ENCODE results near the gene CSTB. TPM values are rescaled to one million over a fixed set of nuclear protein-coding genes. Genes with fewer than 3 reads are reported as not detected.

Gene CSTB
- total RNA-seq, 1 experiment from 2014 or later = 136 TPM

GRCh38 chr21:43786807-43787440 lies 10.8 kb upstream of the CSTB start:
- TF ChIP-seq, protein P1, sequence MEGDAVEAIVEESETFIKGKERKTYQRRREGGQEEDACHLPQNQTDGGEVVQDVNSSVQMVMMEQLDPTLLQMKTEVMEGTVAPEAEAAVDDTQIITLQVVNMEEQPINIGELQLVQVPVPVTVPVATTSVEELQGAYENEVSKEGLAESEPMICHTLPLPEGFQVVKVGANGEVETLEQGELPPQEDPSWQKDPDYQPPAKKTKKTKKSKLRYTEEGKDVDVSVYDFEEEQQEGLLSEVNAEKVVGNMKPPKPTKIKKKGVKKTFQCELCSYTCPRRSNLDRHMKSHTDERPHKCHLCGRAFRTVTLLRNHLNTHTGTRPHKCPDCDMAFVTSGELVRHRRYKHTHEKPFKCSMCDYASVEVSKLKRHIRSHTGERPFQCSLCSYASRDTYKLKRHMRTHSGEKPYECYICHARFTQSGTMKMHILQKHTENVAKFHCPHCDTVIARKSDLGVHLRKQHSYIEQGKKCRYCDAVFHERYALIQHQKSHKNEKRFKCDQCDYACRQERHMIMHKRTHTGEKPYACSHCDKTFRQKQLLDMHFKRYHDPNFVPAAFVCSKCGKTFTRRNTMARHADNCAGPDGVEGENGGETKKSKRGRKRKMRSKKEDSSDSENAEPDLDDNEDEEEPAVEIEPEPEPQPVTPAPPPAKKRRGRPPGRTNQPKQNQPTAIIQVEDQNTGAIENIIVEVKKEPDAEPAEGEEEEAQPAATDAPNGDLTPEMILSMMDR (conservative IDR thresholded peaks at IDR 0.05) = no peak
- TF ChIP-seq EZH2 (IDR thresholded peaks at IDR 0.05; ENCODE audit: low read depth) = no peak
- H2AFZ ChIP-seq = no peak overlapping the region
- no peaks in the 10 kb centered on the region; the same call in 1 of the 2 replicates for H3K36me3 ChIP-seq (ENCODE audit: low read depth)
- no peak overlapping the region for H3K4me2 ChIP-seq
- peaks cover 35% of the 10 kb centered on the region for H3K79me2 ChIP-seq (ENCODE audit: low read depth)
- H4K20me1 ChIP-seq (ENCODE audit: insufficient read depth) = 0 out of 2 replicates have a peak, but pooled peaks cover 3% of the 10 kb centered on the region
- peaks cover 30% of the 10 kb centered on the region for H3F3A ChIP-seq (ENCODE audit: insufficient read depth, low read depth)
- H3K9me3 ChIP-seq (ENCODE audit: insufficient read depth, low read depth) = no peaks in the 10 kb centered on the region
- no peaks in the 10 kb centered on the region for H3K27me3 ChIP-seq (ENCODE audit: insufficient read depth, low read depth)
- ChIA-PET POLR2A (ENCODE audit: unreplicated experiment) (no interaction called here), CTCF (no interaction called here)
- H3K4me1 ChIP-seq (replicated peaks; ENCODE audit: insufficient read depth) = peaks cover 41% of the 10 kb centered on the region
- H3K9me2 ChIP-seq (ENCODE audit: insufficient read depth) = no peaks in the 10 kb centered on the region
- H3K27ac ChIP-seq = no peak overlapping the region
- DNase-seq = no peak
- intact Hi-C loops (cut with micrococcal nuclease; ENCODE audit: unreplicated experiment) = loop anchor here (5.0 to 10.0 kb wide), 3 partner anchors 60 to 132 kb away; partner anchors contain the start of genes HSF2BP and RRP1B
- BruUV-seq (replicated peaks) = no TSS peak
- no peak overlapping the region for H3K4me3 ChIP-seq

- no peaks in the 10 kb centered on the region for H3K9me3 ChIP-seq (ENCODE audit: insufficient read depth, low read depth)
- peaks cover 46% of the 10 kb centered on the region for H3K4me1 ChIP-seq (replicated peaks; ENCODE audit: insufficient read depth)
- POLR2A ChIA-PET (ENCODE audit: unreplicated experiment) = no interaction called here
- DNase-seq = no peak
- no TSS peak for BruUV-seq (replicated peaks)
- intact Hi-C loops (cut with micrococcal nuclease; ENCODE audit: unreplicated experiment) = loop anchor here (5.0 to 10.0 kb wide), 3 partner anchors 59 to 132 kb away; partner anchors contain the start of genes HSF2BP and RRP1B
- H2AFZ ChIP-seq = no peak overlapping the region
- no peak overlapping the region for H3K4me3 ChIP-seq
- H3K27ac ChIP-seq = no peak overlapping the region
- H3K9me2 ChIP-seq (ENCODE audit: insufficient read depth) = no peaks in the 10 kb centered on the region
- peaks cover 35% of the 10 kb centered on the region for H3F3A ChIP-seq (ENCODE audit: insufficient read depth, low read depth)
- H3K4me2 ChIP-seq = no peak overlapping the region
- H3K27me3 ChIP-seq (ENCODE audit: insufficient read depth, low read depth) = no peaks in the 10 kb centered on the region
- TF ChIP-seq EZH2 (IDR thresholded peaks at IDR 0.05; ENCODE audit: low read depth) = no peak
- TF ChIP-seq, protein P1 (conservative IDR thresholded peaks at IDR 0.05) = no peak
- no peaks in the 10 kb centered on the region for H4K20me1 ChIP-seq (ENCODE audit: insufficient read depth)
- peaks cover 32% of the 10 kb centered on the region for H3K79me2 ChIP-seq (ENCODE audit: low read depth)
- H3K36me3 ChIP-seq (ENCODE audit: low read depth) = no peaks in the 10 kb centered on the region
- CTCF ChIA-PET = no interaction called here
Observed at GRCh38 chr21:43786300-43786806, 10.2 kb upstream of the CSTB start.

DNA sequence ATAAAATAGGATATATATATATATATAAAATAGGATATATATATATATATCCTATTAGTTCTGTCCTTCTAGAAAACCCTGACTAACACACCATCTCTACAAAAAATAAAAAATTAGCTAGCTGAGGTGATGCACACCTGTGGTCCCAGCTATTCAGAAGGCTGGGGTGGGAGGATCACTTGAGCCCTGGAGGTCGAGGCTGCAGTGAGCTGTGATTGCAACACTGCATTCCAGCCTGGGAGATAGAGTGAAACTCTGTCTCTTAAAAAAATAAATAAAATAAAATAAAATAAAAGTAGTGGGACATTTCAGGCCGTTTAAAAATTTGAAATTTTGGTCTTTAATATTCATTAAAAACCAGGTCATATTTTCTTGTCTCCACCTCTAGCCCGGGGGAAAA lies 9.0 kb upstream of the CSTB start:
- intact Hi-C loops (cut with micrococcal nuclease; ENCODE audit: unreplicated experiment) = loop anchor here (5.0 to 10.0 kb wide), 3 partner anchors 58 to 130 kb away; partner anchors contain the start of genes HSF2BP and RRP1B
- peaks cover 28% of the 10 kb centered on the region for H3K79me2 ChIP-seq (ENCODE audit: low read depth)
- H3F3A ChIP-seq (ENCODE audit: insufficient read depth, low read depth) = peaks cover 46% of the 10 kb centered on the region
- H3K9me2 ChIP-seq (ENCODE audit: insufficient read depth) = no peaks in the 10 kb centered on the region
- H3K4me2 ChIP-seq = no peak overlapping the region
- H2AFZ ChIP-seq = no peak overlapping the region
- no peaks in the 10 kb centered on the region for H3K27me3 ChIP-seq (ENCODE audit: insufficient read depth, low read depth)
- no TSS peak for BruUV-seq (replicated peaks)
- 0 out of 2 replicates have a peak overlapping the region, but pooled peaks have one; percentile 20 for H3K27ac ChIP-seq
- no peaks in the 10 kb centered on the region for H4K20me1 ChIP-seq (ENCODE audit: insufficient read depth)
- no peak overlapping the region for H3K4me3 ChIP-seq
- ChIA-PET POLR2A (ENCODE audit: unreplicated experiment) (no interaction called here), CTCF (no interaction called here)
- peaks cover 50% of the 10 kb centered on the region for H3K4me1 ChIP-seq (replicated peaks; ENCODE audit: insufficient read depth)
- no peak for TF ChIP-seq EZH2 (IDR thresholded peaks at IDR 0.05; ENCODE audit: low read depth)
- TF ChIP-seq, protein P1 (conservative IDR thresholded peaks at IDR 0.05) = no peak
- DNase-seq = no peak
- no peaks in the 10 kb centered on the region for H3K9me3 ChIP-seq (ENCODE audit: insufficient read depth, low read depth)
- H3K36me3 ChIP-seq (ENCODE audit: low read depth) = no peaks in the 10 kb centered on the region
